Kidney glomerular epithelial cell (primary cell): ENCODE measurements around the gene DLGAP1.

Experiments
- DNase-seq: peaks from one replicate; lab custom pipeline; 2025; lab: John Stamatoyannopoulos, UW

The DLGAP1 gene

GRCh38 chr18:3658529-3658928 lies 796.6 kb downstream of the DLGAP1 start:
- DNase-seq, result no peak

GRCh38 chr18:3655254-3656050 lies 799.7 kb downstream of the DLGAP1 start:
- no peak for DNase-seq

DNA sequence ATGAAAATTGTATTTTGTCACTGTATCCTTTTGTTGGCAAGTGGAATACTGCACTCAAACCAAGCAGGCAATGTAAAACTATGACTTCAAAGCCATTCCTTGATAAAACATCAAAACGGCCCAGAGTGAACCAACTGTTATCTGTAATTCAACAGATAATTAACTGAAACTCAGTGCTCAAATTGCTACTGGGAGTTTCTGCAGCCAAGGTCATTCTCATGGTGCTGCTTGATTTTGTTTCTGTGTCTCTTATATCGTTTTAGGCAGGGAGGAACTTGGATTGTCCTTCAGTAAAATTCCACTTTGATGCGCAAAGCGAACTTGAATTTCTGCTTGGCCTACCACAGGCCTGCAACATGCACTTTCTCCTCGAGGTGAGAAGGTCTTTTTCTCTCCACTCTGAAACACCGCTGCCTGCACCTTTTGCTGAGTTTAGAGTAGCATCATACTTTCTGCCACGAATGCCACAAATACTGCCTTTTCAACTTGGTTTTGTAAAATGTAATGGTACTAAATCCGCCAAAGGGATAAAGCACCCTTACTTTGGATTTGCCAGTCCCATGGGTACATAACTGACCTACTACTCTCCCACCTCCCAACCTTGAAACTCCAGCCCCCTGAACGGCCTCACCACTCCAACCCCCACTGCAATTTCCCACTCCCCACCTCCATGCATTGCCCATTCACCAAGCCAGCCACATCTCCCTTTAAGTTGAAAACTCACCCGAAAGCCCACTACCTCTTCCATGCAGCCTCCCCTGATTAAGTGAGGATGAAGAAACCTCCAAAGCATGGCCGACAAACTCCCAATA lies 800.5 kb downstream of the DLGAP1 start:
- no peak for DNase-seq

DNA sequence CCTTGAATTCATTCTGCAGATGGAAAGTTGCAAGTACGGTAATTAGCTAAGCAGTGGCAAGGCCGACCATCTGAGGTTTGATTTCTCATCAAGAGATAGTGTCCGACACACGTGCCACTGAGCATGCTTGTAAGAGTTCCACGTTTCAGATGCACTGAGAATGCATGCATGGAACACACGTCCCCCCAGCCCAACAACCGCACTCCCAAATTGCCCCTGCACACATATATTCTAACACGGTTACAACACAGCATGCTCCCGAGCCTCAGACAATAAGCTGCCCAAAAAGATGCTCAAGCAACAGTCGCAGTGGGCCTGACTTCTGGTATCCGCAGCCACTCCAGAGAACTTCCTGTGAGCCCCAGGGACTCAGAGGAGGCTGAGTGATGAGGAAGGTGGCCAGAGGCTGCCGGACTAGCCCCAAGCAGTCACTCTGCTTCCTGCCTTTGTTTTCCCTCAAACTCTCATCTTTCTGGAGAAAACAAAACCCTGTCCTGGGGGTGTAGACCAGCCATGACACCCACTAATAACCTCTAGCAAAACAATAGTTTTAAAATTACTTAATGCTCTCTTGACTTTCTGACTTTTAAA lies 801.2 kb downstream of the DLGAP1 start:
- no peak for DNase-seq

- no peak for DNase-seq
Measured at GRCh38 chr18:3653263-3653850, 801.8 kb downstream of the DLGAP1 start.

DNA sequence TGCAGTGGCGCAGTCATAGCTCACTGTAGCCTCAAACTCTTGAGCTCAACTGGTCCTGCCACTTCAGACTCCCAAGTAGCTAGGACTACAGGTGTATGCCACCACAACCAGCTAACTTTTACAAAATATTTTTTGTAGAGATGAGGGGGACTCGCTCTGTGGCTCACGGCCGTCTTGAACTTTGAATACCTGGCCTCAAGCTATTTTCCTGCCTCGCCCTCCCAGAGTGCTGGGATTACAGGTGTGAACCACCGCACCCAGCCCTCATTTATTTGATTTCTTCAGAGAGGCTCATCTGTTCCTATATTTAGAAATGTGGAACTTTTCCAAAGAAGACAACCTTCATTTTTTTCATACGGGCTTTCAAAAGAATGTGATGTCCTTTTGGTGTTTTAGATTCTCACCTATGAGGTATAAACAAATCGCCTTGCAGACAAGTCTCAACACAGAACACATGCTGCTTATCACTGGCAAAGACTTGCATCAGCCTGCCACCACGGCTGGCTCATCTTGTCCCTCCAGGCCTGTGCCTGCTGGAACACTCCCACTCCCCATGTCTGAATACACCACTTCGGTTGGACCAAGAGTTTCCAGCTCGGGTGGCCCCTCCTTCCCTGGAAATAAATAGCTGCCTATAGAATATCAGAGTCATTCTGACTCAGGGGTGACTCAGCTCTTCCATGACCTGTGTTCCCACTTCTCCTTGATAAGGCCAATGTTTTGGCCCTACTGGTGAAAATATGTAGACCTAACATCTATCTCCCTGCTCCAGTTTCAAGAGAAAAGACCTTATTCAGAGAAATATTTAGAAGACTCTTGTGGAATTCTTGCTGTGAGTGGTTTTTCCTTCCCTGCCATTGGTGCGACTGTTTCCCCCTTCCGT lies 802.5 kb downstream of the DLGAP1 start:
- DNase-seq, result peak; percentile 37

- DNase-seq, result no peak
Measured at GRCh38 chr18:3651266-3651665, 803.8 kb downstream of the DLGAP1 start.

- peak; percentile 89 for DNase-seq
Measured at GRCh38 chr18:3650521-3651042, 804.5 kb downstream of the DLGAP1 start.

DNA sequence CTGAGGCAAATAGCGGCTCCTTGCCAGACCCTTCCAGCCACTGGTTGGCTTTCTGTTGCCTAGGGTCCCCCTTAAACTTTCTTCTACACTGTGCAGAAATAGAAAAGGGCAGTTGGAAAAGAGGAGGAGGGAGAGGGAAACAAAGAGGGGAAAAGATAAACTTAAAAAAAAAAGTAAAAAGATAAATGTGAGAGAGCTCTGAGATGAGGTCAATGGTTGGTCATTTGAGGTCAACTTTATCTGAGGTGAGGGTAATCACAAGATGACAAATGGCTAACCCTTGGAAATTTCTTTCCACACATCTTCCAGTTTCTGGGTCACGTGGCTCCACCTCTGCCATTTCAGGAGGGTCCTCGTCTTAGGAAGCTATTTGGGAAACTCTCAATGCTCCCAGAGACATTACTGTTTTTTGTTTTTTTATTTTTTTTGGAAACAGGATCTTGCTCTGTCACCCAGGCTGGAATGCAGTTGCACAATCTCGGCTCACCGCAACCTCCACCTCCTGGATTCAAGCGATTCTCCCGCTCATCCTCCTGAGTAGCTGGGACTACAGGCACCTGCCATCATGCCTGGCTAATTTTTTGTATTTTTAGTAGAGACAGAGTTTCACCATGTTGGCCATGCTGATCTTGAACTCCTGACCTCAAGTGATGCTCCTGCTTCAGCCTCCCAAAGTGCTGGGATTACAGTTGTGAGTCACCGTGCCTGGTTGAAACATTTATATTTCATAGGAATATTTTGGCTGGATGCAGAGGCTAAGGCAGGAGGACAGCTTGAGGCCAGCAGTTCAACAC lies 805.3 kb downstream of the DLGAP1 start:
- DNase-seq, result peak; percentile 93

DNA sequence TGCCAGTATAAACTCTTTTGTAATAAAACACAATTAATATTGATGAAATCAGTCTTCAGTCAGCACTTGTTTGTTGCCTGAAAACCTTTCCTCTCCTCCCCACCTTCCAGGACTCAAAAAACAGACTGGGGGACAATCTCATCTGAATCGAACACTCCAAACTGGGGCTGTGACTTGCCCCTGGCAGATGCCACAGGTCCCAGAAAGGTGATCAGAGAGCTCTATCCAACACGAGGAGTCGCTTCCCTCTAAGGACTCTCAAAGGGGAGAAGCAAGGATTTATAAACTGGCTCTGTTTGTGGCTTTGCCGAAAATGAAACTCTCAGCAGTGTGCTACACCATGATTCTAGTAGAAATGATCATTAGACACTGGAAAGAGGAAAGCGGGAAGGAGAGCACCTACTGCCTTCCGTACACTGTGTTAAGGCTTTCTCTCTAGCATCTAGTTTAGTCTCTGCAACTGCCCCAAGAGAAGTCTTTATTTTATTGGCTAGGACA lies 805.9 kb downstream of the DLGAP1 start:
- no peak for DNase-seq

- no peak for DNase-seq
Measured at GRCh38 chr18:3648641-3649040, 806.5 kb downstream of the DLGAP1 start.

GRCh38 chr18:3648200-3648599 lies 806.9 kb downstream of the DLGAP1 start:
- DNase-seq, result no peak

- DNase-seq, result no peak
Measured at GRCh38 chr18:3647636-3648035, 807.5 kb downstream of the DLGAP1 start.

- no peak for DNase-seq
Measured at GRCh38 chr18:3645384-3646156, 809.5 kb downstream of the DLGAP1 start.

DNA sequence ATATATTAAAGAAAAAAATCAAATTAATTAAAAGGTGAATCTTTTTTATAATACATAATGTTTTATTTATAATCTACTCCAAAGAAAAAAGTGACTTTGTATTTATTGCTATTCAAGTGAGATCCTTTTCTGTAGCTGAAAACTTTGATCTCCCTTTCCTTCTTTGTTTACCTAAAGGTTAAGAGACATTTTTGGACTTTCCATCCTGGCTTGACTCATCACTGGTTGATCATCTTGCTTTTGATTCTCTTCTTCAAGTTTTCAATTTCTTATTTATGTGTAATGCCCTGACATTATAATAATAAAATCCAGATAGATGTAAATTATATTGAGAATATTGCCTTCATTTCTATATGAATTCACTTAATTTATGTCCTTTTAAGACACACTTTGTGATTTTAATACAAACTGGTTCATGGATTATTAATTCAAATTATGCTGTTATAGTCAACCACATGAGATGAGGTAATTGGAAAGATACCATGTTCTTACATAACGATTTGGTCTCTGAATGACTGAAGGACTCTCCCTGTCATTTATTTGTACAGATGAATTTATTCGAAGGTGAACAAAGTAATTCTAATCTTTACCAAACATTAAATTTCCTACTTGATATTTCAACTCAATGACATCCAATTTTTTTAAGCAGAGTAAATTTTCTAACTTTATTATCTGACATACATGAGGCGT lies 820.7 kb downstream of the DLGAP1 start:
- no peak for DNase-seq

DNA sequence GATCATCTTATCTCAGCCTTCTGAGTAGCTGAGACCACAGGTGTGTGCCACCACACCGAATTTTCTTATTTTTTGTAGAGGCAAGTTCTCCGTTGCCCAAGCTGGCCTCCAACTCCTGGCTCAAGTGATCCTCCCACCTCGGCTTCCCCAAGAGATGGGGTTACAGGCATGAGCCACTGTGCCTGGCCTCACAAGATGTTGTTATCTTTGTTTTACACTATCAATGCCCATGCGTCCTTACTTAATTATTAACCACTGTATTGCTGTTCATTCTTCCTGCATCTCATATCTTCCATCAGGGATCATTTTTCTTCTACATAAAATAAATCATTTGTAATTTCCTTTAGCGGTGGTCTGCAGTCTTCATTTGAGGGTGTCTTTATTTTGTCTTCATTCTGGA lies 823.2 kb downstream of the DLGAP1 start:
- no peak for DNase-seq

- no peak for DNase-seq
Measured at GRCh38 chr18:3626929-3627458, 828.1 kb downstream of the DLGAP1 start.

GRCh38 chr18:3625742-3626091 lies 829.4 kb downstream of the DLGAP1 start:
- DNase-seq, result peak; percentile 70
